Suprapubic skin (tissue), 3 donors: ENCODE measurements around the gene DRAP1.

ENCODE experiments used
- CTCF ChIP-seq, 2 donors: fragments of 200-600 bp in 1 of 2; fragments of 450-650 bp in 1 of 2; sonication (generic) in 1 of 2; IDR thresholded peaks; one replicate each; pipeline ENCODE4 v1.5.1; 2016 to 2019; ENCODE audit warnings: antibody characterized with exemption in 2 of 2, mild to moderate bottlenecking in 1 of 2, moderate library complexity in 1 of 2
- POLR2A ChIP-seq, 2 donors: fragments of 450-650 bp; IDR thresholded peaks; one replicate each; pipeline ENCODE4 v1.6.1; 2017; ENCODE audit warnings: antibody characterized with exemption in 2 of 2, mild to moderate bottlenecking in 2 of 2, moderate library complexity in 2 of 2

GRCh38 chr11:65922565-65922964 is 3.3 kb downstream of the DRAP1 start:
- TF ChIP-seq POLR2A (IDR thresholded peaks at IDR 0.05), result no peak
- no peak for TF ChIP-seq CTCF (IDR thresholded peaks at IDR 0.05)
